H1 (cell line): ENCODE data around the gene PLA2G2E. TPM values are rescaled to one million over a fixed set of nuclear protein-coding genes. Genes with fewer than 3 reads are reported as not detected.

ENCODE experiments used
- CBX5 ChIP-seq: fragments of 300-800, 300-1000 bp; sonication (generic); IDR thresholded peaks from 2 replicates; pipeline ENCODE4 v1.7.1; 2016; ENCODE audit warnings: antibody characterized with exemption, low read length, low read depth
- CBX8 ChIP-seq: fragments of 300-800, 300-1000 bp; sonication (generic); IDR thresholded peaks from 2 replicates; pipeline ENCODE4 v1.7.1; 2016; ENCODE audit warnings: low read depth, low read length, borderline replicate concordance
- CREB1 ChIP-seq: IDR thresholded peaks from 2 replicates; pipeline ENCODE4 v1.6.1; 2012; ENCODE audit warnings: inconsistent platforms
- HDAC2 ChIP-seq, 2 experiments: fragments of 300-600 bp in 1 of 2; sonication (generic) in 1 of 2; IDR thresholded peaks; 2 replicates each; pipeline ENCODE4 v1.6.1; 2011 to 2012; ENCODE audit warnings: low read depth in 2 of 2, low read length in 2 of 2, mild to moderate bottlenecking in 2 of 2, moderate library complexity in 2 of 2, borderline replicate concordance in 1 of 2, inconsistent platforms in 1 of 2
- NRF1 ChIP-seq: IDR thresholded peaks from 2 replicates; pipeline ENCODE4 v1.6.1; 2011; ENCODE audit warnings: mild to moderate bottlenecking, low read depth, low read length, improper control_type of control experiment
- POLR2A ChIP-seq, 2 experiments: IDR thresholded peaks; 1 replicate in 1 of 2; 2 replicates in 1 of 2; pipeline ENCODE4 v1.6.1; 2011; ENCODE audit warnings: low read depth in 2 of 2, low read length in 2 of 2, mild to moderate bottlenecking in 2 of 2; ENCODE audit errors: control extremely low read depth in 1 of 2
- RNF2 ChIP-seq: fragments of 200-900, 300-1000 bp; sonication (generic); IDR thresholded peaks from 2 replicates; pipeline ENCODE4 v1.7.1; 2016; ENCODE audit warnings: borderline replicate concordance, low read depth, mild to moderate bottlenecking, antibody characterized with exemption, low read length; ENCODE audit not compliant: poor library complexity, severe bottlenecking; ENCODE audit errors: missing control alignments
- SP1 ChIP-seq: IDR thresholded peaks from 2 replicates; pipeline ENCODE4 v1.6.1; 2011; ENCODE audit warnings: low read depth, low read length
- TAF1 ChIP-seq: IDR thresholded peaks from 2 replicates; pipeline ENCODE4 v1.6.1; 2011; ENCODE audit warnings: mild to moderate bottlenecking, low read depth, low read length
- TEAD4 ChIP-seq: IDR thresholded peaks from 2 replicates; pipeline ENCODE4 v1.6.1; 2012; ENCODE audit warnings: low read depth, low read length, inconsistent platforms, mixed read lengths
- polyA plus RNA-seq, 7 experiments: library from polyadenylated mRNA; depleted of rRNA in 3 of 7; stranded (reverse) in 5 of 7; unstranded in 2 of 7; fragments of >200 nt in 5 of 7; fragments of 200-250 nt in 2 of 7; gene quantifications; 1 replicate in 5 of 7; 2 replicates in 1 of 7; 4 replicates in 1 of 7; pipeline versions ENCODE4 v1.2.1 to v1.2.3, GENCODE V29; 2011 to 2013; ENCODE audit warnings: missing spikeins in 2 of 7, mixed read lengths in 2 of 7
- total RNA-seq: library from RNA; stranded (reverse); fragmentation: NEBNext Ultra II Directional; extraction: Animal tissue kit (Norgen Biotek cat#: 25700); gene quantifications from 2 replicates; pipeline ENCODE4 v1.2.1, GENCODE V29; 2021
- TF ChIP-seq, protein P1 (sequence below): fragments of 300-600 bp; sonication (generic); IDR thresholded peaks from 2 replicates; pipeline ENCODE4 v1.7.1; 2012; ENCODE audit warnings: low read length, moderate library complexity, mild to moderate bottlenecking, inconsistent platforms; ENCODE audit not compliant: insufficient replicate concordance

The PLA2G2E gene
- total and polyA plus RNA-seq, 2 of the 8 experiments (the other 6 are each of a cell fraction or from before 2014, with no cell fraction given) = not detected

DNA sequence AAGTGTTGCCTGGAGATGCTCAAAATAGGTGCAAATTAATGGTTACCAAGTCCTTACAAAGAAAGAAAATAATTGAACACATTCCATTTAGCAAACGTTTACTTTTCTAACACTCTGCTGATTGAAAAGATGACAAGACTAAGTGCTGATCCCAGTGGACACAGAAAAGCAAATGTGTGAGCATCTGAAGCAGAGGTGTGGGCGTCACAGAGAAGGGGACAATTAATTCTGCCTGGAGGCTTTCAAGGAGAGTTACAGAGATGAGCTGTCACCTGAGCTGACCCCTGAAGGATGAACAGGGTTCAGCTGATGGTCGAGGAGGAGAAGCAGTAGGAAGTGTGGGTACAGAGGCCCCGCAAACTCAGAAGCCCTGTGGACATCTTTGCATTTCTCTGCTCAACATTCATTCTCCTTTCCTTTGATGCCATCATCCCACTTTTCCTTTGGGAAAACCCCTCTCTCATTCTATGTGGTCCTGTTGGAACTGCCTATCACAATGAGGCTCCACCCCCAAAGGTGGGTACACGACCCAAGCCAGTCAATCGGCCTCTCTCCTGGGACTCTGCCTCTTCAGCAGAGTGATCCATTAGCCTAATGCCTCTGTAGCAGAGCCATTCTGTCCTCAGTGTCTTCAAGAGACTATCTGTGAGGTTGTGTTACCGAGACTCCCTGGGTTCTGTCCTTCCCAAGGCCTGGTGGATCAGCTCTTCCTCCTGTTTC lies 17.2 kb upstream of the PLA2G2E start (continued):
- TF ChIP-seq, protein P1, sequence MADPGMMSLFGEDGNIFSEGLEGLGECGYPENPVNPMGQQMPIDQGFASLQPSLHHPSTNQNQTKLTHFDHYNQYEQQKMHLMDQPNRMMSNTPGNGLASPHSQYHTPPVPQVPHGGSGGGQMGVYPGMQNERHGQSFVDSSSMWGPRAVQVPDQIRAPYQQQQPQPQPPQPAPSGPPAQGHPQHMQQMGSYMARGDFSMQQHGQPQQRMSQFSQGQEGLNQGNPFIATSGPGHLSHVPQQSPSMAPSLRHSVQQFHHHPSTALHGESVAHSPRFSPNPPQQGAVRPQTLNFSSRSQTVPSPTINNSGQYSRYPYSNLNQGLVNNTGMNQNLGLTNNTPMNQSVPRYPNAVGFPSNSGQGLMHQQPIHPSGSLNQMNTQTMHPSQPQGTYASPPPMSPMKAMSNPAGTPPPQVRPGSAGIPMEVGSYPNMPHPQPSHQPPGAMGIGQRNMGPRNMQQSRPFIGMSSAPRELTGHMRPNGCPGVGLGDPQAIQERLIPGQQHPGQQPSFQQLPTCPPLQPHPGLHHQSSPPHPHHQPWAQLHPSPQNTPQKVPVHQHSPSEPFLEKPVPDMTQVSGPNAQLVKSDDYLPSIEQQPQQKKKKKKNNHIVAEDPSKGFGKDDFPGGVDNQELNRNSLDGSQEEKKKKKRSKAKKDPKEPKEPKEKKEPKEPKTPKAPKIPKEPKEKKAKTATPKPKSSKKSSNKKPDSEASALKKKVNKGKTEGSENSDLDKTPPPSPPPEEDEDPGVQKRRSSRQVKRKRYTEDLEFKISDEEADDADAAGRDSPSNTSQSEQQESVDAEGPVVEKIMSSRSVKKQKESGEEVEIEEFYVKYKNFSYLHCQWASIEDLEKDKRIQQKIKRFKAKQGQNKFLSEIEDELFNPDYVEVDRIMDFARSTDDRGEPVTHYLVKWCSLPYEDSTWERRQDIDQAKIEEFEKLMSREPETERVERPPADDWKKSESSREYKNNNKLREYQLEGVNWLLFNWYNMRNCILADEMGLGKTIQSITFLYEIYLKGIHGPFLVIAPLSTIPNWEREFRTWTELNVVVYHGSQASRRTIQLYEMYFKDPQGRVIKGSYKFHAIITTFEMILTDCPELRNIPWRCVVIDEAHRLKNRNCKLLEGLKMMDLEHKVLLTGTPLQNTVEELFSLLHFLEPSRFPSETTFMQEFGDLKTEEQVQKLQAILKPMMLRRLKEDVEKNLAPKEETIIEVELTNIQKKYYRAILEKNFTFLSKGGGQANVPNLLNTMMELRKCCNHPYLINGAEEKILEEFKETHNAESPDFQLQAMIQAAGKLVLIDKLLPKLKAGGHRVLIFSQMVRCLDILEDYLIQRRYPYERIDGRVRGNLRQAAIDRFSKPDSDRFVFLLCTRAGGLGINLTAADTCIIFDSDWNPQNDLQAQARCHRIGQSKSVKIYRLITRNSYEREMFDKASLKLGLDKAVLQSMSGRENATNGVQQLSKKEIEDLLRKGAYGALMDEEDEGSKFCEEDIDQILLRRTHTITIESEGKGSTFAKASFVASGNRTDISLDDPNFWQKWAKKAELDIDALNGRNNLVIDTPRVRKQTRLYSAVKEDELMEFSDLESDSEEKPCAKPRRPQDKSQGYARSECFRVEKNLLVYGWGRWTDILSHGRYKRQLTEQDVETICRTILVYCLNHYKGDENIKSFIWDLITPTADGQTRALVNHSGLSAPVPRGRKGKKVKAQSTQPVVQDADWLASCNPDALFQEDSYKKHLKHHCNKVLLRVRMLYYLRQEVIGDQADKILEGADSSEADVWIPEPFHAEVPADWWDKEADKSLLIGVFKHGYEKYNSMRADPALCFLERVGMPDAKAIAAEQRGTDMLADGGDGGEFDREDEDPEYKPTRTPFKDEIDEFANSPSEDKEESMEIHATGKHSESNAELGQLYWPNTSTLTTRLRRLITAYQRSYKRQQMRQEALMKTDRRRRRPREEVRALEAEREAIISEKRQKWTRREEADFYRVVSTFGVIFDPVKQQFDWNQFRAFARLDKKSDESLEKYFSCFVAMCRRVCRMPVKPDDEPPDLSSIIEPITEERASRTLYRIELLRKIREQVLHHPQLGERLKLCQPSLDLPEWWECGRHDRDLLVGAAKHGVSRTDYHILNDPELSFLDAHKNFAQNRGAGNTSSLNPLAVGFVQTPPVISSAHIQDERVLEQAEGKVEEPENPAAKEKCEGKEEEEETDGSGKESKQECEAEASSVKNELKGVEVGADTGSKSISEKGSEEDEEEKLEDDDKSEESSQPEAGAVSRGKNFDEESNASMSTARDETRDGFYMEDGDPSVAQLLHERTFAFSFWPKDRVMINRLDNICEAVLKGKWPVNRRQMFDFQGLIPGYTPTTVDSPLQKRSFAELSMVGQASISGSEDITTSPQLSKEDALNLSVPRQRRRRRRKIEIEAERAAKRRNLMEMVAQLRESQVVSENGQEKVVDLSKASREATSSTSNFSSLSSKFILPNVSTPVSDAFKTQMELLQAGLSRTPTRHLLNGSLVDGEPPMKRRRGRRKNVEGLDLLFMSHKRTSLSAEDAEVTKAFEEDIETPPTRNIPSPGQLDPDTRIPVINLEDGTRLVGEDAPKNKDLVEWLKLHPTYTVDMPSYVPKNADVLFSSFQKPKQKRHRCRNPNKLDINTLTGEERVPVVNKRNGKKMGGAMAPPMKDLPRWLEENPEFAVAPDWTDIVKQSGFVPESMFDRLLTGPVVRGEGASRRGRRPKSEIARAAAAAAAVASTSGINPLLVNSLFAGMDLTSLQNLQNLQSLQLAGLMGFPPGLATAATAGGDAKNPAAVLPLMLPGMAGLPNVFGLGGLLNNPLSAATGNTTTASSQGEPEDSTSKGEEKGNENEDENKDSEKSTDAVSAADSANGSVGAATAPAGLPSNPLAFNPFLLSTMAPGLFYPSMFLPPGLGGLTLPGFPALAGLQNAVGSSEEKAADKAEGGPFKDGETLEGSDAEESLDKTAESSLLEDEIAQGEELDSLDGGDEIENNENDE = no peak
- TF ChIP-seq TEAD4 = no peak
- TF ChIP-seq CBX5 = no peak
- TF ChIP-seq POLR2A (IDR thresholded peaks at IDR 0.05; ENCODE audit: control extremely low read depth in 1 of 2, low read depth in 2 of 2, low read length in 2 of 2) = no peak
- no peak for TF ChIP-seq NRF1
- no peak for TF ChIP-seq CREB1
- TF ChIP-seq HDAC2 (IDR thresholded peaks at IDR 0.05; ENCODE audit: borderline replicate concordance in 1 of 2, low read depth in 2 of 2, low read length in 2 of 2) = no peak
- TF ChIP-seq SP1 = no peak
- TF ChIP-seq CBX8 = no peak
- TF ChIP-seq RNF2 = no peak
- no peak for TF ChIP-seq TAF1
